ENCODE data around the gene CASQ2. TPM values are rescaled to one million over a fixed set of nuclear protein-coding genes. Genes with fewer than 3 reads are reported as not detected.

Gene CASQ2
- total and polyA plus RNA-seq, 2 of the 4 experiments (the other 2 are of a cell fraction), result not detected

DNA sequence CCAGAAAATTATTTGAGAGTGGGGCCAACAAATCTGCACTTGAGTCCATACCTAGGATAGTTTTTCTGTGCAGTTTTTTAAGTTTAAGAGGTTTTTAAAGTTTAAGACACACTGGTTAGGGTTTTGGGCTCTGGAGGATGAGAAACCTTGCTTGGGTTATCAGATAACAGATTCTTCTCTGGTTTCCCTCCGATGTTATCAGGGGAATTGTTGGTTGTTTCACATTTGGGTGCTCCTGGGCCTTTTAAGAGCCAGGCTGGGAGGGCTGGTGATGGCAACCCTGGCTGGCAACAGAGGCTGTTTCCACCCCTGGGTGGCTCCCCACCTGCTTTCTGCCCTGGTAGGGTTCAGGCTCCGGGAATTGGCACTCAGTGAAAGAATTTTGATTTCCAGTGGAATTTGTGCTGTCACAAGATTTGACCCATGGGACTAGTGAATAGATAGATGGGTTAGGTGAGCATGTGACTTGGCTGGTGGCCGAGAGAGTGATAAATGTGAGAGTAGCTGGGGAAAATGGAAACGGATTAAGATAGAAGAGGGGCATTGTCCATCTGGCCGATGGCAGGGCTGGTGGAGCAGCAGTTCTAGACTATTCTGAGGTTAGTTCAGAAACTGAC is 111.9 kb downstream of the CASQ2 start:
- H3K4me1 ChIP-seq (ENCODE audit: control insufficient read depth, insufficient read depth, low read length), result peaks cover 13% of the 10 kb centered on the region
- H3K27ac ChIP-seq (ENCODE audit: insufficient read depth, low read length), result no peak overlapping the region
- H2AK9ac ChIP-seq (replicated peaks; ENCODE audit: low read depth, low read length, poor library complexity), result no peak overlapping the region
- peaks cover 16 to 53% of the 10 kb centered on the region in 2 experiments for H3K79me1 ChIP-seq (ENCODE audit: low read depth in 1 of 2, low read length in 2 of 2)
- H4K91ac ChIP-seq (ENCODE audit: insufficient read depth, low read depth, low read length), result no peak overlapping the region
- no peak overlapping the region for H4K8ac ChIP-seq (ENCODE audit: low read depth in 2 of 2, low read length in 2 of 2)
- in situ Hi-C loops (cut with MboI; ENCODE audit: low sequenced_read_pairs) (no loop called here), intact Hi-C loops (cut with micrococcal nuclease) (no loop called here), dilution Hi-C loops (cut with HindIII; ENCODE audit: low sequenced_read_pairs, unreplicated experiment) (no loop called here)
- no peak overlapping the region for H2AFZ ChIP-seq (replicated peaks; ENCODE audit: low read length, poor library complexity)
- H3K27me3 ChIP-seq (ENCODE audit: control insufficient read depth, insufficient read depth, low read length), result no peaks in the 10 kb centered on the region
- H3K18ac ChIP-seq (ENCODE audit: low read depth, low read length), result no peak overlapping the region
- ATAC-seq (ENCODE audit: low read depth) (no peak), DNase-seq (no peak)
- no peak overlapping the region for H3K4ac ChIP-seq (ENCODE audit: low read depth, low read length)
- H3K9me3 ChIP-seq (ENCODE audit: control insufficient read depth, insufficient read depth, low read length), result no peaks in the 10 kb centered on the region
- H3K14ac ChIP-seq (replicated peaks; ENCODE audit: low read depth, low read length), result no peak overlapping the region
- no peak overlapping the region for H3K23ac ChIP-seq (ENCODE audit: low read depth, low read length)
- H3K9ac ChIP-seq (ENCODE audit: low read depth, low read length), result no peak overlapping the region
- H3K4me2 ChIP-seq (ENCODE audit: low read depth, low read length), result no peak overlapping the region
- H3K4me3 ChIP-seq (ENCODE audit: insufficient read depth, low read depth, low read length), result no peak overlapping the region
- H2AK5ac ChIP-seq (ENCODE audit: low read depth, low read length), result no peak overlapping the region
- H3K36me3 ChIP-seq (ENCODE audit: control insufficient read depth, insufficient read depth, low read length), result peaks cover 3% of the 10 kb centered on the region; the same call in 1 of the 2 replicates
- POLR2A ChIA-PET (ENCODE audit: unreplicated experiment), result no interaction called here
- CTCF ChIA-PET, result no interaction called here
- no peak overlapping the region for H2BK120ac ChIP-seq (ENCODE audit: low read depth, low read length)
- no peak overlapping the region for H3K56ac ChIP-seq (ENCODE audit: extremely low read depth, insufficient read depth, low read length)
- no CpG with 5 or more reads among the region's 5 CpGs for WGBS, 2 experiments (ENCODE audit: extremely low coverage in 2 of 2, insufficient read length in 1 of 2)
- BruUV-seq (replicated peaks), result no TSS peak
- H2BK20ac ChIP-seq (ENCODE audit: low read depth, low read length), result no peak overlapping the region
- no peak for TF ChIP-seq POLR2A (IDR thresholded peaks at IDR 0.05; ENCODE audit: low read depth, low read length)
- TF ChIP-seq SMC3 (IDR thresholded peaks at IDR 0.05; ENCODE audit: low read depth, low read length), result no peak
- no peak for TF ChIP-seq CTCF (conservative IDR thresholded peaks at IDR 0.05; ENCODE audit: low read depth, low read length)
- no peak for TF ChIP-seq FOS (IDR thresholded peaks at IDR 0.05; ENCODE audit: low read depth, low read length)
- TF ChIP-seq ELK1 (IDR thresholded peaks at IDR 0.05; ENCODE audit: borderline replicate concordance, low read depth, low read length), result no peak
- no peak for TF ChIP-seq CEBPB (IDR thresholded peaks at IDR 0.05; ENCODE audit: low read depth, low read length)
- no peak for TF ChIP-seq MAZ (IDR thresholded peaks at IDR 0.05; ENCODE audit: borderline replicate concordance, low read depth, low read length)
- no peak for TF ChIP-seq MAFK (IDR thresholded peaks at IDR 0.05; ENCODE audit: low read depth, low read length)
- H2BK15ac ChIP-seq (ENCODE audit: low read depth, low read length), result no peak overlapping the region
- peaks cover 20% of the 10 kb centered on the region for H3K9me1 ChIP-seq (ENCODE audit: insufficient read depth, low read length)
- H4K20me1 ChIP-seq (ENCODE audit: insufficient read depth, low read length), result no peaks in the 10 kb centered on the region
- no peak overlapping the region for H2BK5ac ChIP-seq (ENCODE audit: low read depth, low read length, poor library complexity, severe bottlenecking)
- no peak overlapping the region for H4K5ac ChIP-seq (ENCODE audit: low read depth, low read length)

All from IMR-90 (cell line).